Bronchial epithelial cell (primary cell): ENCODE results near the gene TCIRG1. TPM values are rescaled to one million over a fixed set of nuclear protein-coding genes. Genes with fewer than 3 reads are reported as not detected.

Experiments used
- DNase-seq: peaks from one replicate; pipeline ENCODE4 v3.0.0-alpha.2; 2010; ENCODE audit warnings: low read depth
- FAIRE-seq: peaks from 2 replicates; lab custom pipeline; 2011; peaks lifted over from hg19 to GRCh38; lab: Jason Lieb, UNC
- H3K27me3 ChIP-seq: 2 replicates; pipeline ENCODE4 v1.5.1; 2011; ENCODE audit warnings: low read length; ENCODE audit not compliant: control insufficient read depth, insufficient read depth
- H3K36me3 ChIP-seq: 2 replicates; pipeline ENCODE4 v1.5.1; 2011; ENCODE audit warnings: low read length; ENCODE audit not compliant: control insufficient read depth, insufficient read depth
- H3K4me3 ChIP-seq: 2 replicates; pipeline ENCODE4 v1.5.1; 2011; ENCODE audit warnings: mild to moderate bottlenecking, low read depth, low read length, control low read depth
- CTCF ChIP-seq: IDR thresholded peaks from 2 replicates; pipeline ENCODE4 v1.5.1; 2011; ENCODE audit warnings: mild to moderate bottlenecking, moderate library complexity, low read length, control low read depth, inconsistent platforms; ENCODE audit not compliant: insufficient read depth, severe bottlenecking
- total RNA-seq: library from RNA; depleted of rRNA; stranded (reverse); fragments of >200 nt; gene quantifications from 2 replicates; pipeline ENCODE4 v1.2.1, GENCODE V29; 2014

Gene TCIRG1
- total RNA-seq, 1 donor from 2014 or later: 30.5 TPM

GRCh38 chr11:68093565-68093964 lies 54.7 kb downstream of the TCIRG1 start:
- Histone ChIP-seq H3K36me3 (no peaks in the 10 kb centered on the region), H3K27me3 (no peaks in the 10 kb centered on the region), H3K4me3 (no peak overlapping the region)
- DNase-seq (no peak), FAIRE-seq (no peak)
- no peak for TF ChIP-seq CTCF

DNA sequence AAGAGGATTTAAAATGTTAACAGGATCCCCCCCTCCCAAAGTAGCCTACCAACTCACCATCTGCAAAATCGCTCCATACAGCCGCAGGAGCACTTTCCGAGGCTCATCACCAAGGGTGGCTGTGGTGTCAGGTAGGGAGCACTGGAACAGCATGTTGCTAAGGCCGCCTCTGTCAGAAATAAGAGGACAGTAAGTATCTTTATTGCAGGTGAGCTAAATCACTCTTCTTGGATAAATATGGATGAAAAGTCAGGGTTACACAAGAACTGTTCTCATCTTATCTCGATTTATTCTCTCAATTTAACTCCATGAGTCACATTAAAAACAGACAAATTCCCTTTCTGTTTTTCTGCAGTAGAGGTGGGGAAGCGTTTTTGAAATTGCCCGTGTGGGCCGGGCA lies 58.1 kb downstream of the TCIRG1 start:
- no peak for TF ChIP-seq CTCF
- DNase-seq: no peak
- Histone ChIP-seq H3K4me3 (no peak overlapping the region), H3K27me3 (no peaks in the 10 kb centered on the region), H3K36me3 (no peaks in the 10 kb centered on the region)
- FAIRE-seq: no peak

GRCh38 chr11:68099057-68099456 lies 60.2 kb downstream of the TCIRG1 start:
- FAIRE-seq (no peak), DNase-seq (no peak)
- Histone ChIP-seq H3K27me3 (no peaks in the 10 kb centered on the region), H3K4me3 (no peak overlapping the region), H3K36me3 (no peaks in the 10 kb centered on the region)
- no peak for TF ChIP-seq CTCF

DNA sequence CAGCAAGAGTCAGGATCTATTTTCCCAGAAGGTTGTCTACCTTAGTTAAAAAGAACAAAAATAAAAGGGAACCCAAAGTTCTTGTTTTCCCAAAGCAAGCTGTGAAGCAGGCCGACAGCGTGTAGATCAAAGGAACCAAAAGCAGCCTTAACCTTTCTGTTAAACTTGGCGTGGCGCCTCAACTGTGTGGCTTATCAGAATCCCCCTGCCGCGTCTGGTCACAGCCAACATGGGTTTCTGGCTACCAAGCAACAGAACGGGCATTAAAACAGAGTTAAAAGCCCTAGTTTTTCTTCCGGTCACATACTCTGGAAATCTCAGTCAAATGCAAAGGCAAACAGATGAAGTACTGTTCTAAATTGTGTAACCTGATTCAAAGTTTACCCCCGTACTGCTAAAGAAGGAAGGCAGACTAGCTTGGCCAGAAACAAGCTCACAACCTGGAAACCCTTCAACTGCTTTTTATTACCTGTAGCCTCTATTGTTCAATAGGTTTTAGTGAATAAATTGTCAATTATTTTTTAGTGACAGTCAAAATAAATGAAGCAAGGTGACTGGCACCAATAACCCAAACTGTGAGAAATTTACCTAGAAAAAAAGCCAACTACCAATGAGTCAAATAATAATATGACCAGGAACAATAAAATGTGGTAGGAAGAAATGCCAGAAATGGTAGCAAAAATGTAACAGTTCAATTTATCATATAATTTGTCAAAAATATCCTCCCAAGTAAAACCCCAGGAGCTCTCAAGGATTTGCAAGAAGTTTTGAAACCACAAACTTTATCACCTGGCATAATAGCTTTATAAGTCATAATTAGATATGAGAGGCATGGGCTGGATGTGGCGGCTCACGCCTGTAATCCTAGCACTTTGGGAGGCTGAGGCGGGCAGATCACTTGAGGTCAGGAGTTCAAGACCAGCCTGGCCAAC lies 60.9 kb downstream of the TCIRG1 start:
- DNase-seq (no peak), FAIRE-seq (no peak)
- Histone ChIP-seq H3K36me3 (no peaks in the 10 kb centered on the region), H3K27me3 (no peaks in the 10 kb centered on the region), H3K4me3 (no peak overlapping the region)
- no peak for TF ChIP-seq CTCF

Other genes with a start within 250 kb of the TCIRG1 start
- gene UNC93B1, start 34.9 kb upstream of the TCIRG1 start, total RNA-seq: 26.4 and 56.3 TPM in 2 replicates
- 4.6 and 6.1 TPM in 2 replicates for gene ALDH3B1, start 28.7 kb upstream of the TCIRG1 start, total RNA-seq
- gene NDUFS8, start 8.3 kb upstream of the TCIRG1 start, total RNA-seq: 84.0 and 127 TPM in 2 replicates
- 4.7 and 7.4 TPM in 2 replicates for gene CHKA, start 82.4 kb downstream of the TCIRG1 start, total RNA-seq
- gene KMT5B, start 174.3 kb downstream of the TCIRG1 start, total RNA-seq: 35.8 and 44.8 TPM in 2 replicates
- gene C11orf24, start 232.9 kb downstream of the TCIRG1 start, total RNA-seq: 13.2 and 18.3 TPM in 2 replicates